Stimulated activated naive CD8-positive, alpha-beta T cell treated with anti-CD3 and anti-CD28 coated beads, Interleukin-15, Interleukin-2, amounts not matched to agents 100 U/mL and 50 U/mL, for 24 hours (primary cell): Measurements from ENCODE around the gene BRINP3.

Experiments
- ATAC-seq: fragments of 150-1000 bp; cut with Tn5 transposase; one replicate; pipeline ENCODE4 v1.10.0; 2021
- DNase-seq: peaks from one replicate; pipeline ENCODE4 v3.0.0; 2021

The BRINP3 gene

DNA sequence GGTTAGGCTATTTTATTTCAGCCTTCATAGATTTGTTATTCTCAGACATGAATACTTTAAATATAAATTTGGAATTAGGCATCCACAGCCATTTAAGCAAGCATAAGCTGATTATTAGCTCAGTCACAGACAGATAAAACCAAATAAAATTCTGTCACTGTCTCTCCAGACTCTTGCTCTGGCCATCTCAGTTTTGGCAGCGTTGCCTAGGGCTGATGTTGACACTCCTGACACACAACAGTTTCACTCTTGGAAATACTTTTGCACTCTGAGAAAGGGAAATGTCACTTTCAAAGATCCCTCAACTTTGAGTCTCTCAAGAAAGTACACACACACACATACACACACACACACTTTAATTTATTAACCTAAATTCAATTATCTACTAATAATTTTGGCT lies 372.7 kb downstream of the BRINP3 start:
- DNase-seq (no peak), ATAC-seq (no peak)

DNA sequence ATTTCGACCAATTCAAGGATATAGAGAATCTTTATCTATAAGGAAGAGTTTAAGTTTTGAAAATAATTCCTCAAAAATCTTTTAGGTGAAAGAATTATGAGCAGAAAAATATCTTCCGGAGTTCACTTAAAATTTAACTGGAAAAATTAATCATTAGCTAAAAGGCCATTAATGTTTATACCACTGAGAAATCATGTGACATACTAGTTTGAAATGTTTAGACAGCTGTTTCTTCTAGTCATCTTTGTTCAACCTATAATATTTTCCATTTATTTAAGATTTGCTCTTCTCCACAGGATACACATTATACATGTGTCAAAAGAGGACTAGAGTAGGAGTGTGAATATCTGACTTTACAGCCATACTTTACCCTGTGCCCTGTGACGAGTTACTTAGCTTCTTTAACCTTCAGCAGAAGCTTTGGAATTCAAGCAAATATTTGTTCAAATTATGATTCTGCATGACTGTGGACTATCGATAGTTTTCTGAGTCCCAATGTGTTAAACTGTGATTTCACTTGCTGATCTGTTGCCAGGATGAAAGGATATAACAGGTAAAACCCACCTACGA lies 374.8 kb downstream of the BRINP3 start:
- no peak for ATAC-seq
- no peak for DNase-seq

GRCh38 chr1:190101756-190102155 lies 375.9 kb downstream of the BRINP3 start:
- ATAC-seq (no peak), DNase-seq (no peak)

GRCh38 chr1:190098756-190099155 lies 378.9 kb downstream of the BRINP3 start:
- ATAC-seq (no peak), DNase-seq (no peak)

- ATAC-seq (no peak), DNase-seq (no peak)
Observed at GRCh38 chr1:190098107-190098506, 379.6 kb downstream of the BRINP3 start.

- DNase-seq = no peak
- ATAC-seq = no peak
Observed at GRCh38 chr1:190095596-190095995, 382.1 kb downstream of the BRINP3 start.

DNA sequence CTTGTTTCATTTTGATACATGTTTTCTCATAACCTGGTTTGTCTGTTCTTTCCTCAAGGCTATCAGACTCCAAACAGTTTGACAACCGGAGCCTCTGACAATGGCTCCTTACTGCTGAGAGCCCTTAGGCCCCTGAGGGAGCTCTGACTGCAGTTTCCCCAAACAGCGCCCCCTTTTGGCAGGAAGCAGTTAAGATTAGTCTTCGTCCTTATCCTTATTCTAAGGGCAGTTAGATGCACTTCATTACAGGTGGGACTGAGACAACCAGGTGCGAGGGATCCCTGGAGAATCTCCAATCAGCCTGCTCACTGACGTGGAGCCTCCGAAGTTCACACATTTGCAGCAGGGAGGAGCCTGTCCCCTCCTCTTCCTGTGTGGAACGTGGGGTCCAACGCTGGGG lies 393.1 kb downstream of the BRINP3 start:
- DNase-seq (no peak), ATAC-seq (no peak)

GRCh38 chr1:190068304-190068703 lies 409.4 kb downstream of the BRINP3 start:
- no peak for DNase-seq
- no peak for ATAC-seq

GRCh38 chr1:190067592-190067991 lies 410.1 kb downstream of the BRINP3 start:
- ATAC-seq = no peak
- DNase-seq = no peak

DNA sequence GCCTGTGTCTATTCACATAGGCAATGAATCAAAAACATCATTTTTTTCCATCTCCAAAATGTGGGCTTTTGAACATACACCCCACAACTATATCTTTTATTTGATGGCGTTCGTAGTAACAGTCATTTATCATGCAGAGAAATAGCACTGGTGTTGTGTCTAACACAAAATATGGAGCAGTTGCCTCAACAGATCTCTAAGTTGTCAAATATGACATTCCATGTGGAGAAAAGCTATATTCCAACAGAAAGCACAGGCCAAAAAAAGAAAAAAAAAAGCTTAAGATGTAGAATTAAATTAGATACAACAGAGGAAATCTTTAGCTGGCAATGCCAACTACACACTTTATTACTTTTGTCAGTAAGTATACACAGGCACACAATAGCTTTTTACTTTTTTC lies 411.7 kb downstream of the BRINP3 start:
- DNase-seq = no peak
- no peak for ATAC-seq

GRCh38 chr1:190049314-190049713 lies 428.4 kb downstream of the BRINP3 start:
- ATAC-seq = no peak
- DNase-seq = no peak
